Coronary artery (tissue), 2 donors: Measurements from ENCODE around the gene PBX1.

Experiments used
- DNase-seq: peaks from one replicate; pipeline ENCODE4 v3.0.0-alpha.2; 2017; ENCODE audit warnings: low spot score
- H3K27ac ChIP-seq, 2 donors: fragments of 200-600 bp; sonication (generic); one replicate each; pipeline ENCODE4 v1.5.1; 2016 to 2019
- H3K4me3 ChIP-seq: fragments of 200-600 bp; sonication (generic); 2 replicates; pipeline ENCODE4 v1.5.1; 2016; ENCODE audit warnings: mild to moderate bottlenecking, moderate library complexity
- TF ChIP-seq, protein P1 (sequence below): fragments of 200-600 bp; sonication (generic); IDR thresholded peaks from one replicate; pipeline ENCODE4 v1.5.1; 2019; ENCODE audit warnings: antibody characterized with exemption

PBX1 gene

DNA sequence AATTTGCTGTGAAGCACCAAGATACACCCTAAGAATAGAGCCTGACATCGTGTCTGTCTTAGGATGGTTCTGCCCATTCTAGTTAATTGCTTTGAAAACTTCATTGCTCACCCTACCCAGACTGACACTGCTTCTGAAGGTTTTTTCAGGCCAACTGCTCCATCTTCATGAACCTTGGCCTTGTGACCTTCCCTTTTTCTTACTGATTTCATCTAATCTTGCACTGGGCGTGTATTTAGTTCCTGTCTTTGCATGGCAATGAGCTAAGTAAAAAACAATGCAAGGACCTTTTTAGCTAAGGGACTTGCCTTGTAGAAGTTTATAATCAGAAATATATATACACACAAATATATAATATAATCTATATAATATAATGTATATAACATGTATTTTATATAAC lies 108.0 kb downstream of the PBX1 start:
- Histone ChIP-seq H3K4me3 (no peak overlapping the region), H3K27ac (no peak overlapping the region)
- no peak for DNase-seq
- TF ChIP-seq, protein P1, sequence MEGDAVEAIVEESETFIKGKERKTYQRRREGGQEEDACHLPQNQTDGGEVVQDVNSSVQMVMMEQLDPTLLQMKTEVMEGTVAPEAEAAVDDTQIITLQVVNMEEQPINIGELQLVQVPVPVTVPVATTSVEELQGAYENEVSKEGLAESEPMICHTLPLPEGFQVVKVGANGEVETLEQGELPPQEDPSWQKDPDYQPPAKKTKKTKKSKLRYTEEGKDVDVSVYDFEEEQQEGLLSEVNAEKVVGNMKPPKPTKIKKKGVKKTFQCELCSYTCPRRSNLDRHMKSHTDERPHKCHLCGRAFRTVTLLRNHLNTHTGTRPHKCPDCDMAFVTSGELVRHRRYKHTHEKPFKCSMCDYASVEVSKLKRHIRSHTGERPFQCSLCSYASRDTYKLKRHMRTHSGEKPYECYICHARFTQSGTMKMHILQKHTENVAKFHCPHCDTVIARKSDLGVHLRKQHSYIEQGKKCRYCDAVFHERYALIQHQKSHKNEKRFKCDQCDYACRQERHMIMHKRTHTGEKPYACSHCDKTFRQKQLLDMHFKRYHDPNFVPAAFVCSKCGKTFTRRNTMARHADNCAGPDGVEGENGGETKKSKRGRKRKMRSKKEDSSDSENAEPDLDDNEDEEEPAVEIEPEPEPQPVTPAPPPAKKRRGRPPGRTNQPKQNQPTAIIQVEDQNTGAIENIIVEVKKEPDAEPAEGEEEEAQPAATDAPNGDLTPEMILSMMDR, result no peak

DNA sequence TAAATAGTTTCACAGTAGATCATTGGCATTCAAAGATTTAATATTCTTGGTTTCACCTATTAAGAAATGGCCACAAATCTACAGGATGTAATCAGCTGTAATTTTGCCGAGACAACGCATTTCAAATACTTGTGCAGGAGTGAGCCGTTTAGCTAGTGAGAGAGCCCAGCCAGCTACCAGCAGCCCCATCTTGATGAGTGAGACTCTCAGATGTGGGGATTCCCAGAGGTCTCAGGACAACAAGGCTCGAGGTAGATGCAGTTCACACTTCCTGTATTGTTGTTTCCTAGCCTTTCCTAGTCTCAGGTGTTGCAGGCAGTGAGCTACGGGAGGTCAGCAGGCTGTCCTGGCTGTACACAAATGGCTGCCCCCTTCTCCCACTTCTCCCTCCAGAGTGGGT lies 108.6 kb downstream of the PBX1 start:
- DNase-seq, result no peak
- H3K27ac ChIP-seq, result no peak overlapping the region
- no peak overlapping the region for H3K4me3 ChIP-seq
- TF ChIP-seq, protein P1, result no peak

DNA sequence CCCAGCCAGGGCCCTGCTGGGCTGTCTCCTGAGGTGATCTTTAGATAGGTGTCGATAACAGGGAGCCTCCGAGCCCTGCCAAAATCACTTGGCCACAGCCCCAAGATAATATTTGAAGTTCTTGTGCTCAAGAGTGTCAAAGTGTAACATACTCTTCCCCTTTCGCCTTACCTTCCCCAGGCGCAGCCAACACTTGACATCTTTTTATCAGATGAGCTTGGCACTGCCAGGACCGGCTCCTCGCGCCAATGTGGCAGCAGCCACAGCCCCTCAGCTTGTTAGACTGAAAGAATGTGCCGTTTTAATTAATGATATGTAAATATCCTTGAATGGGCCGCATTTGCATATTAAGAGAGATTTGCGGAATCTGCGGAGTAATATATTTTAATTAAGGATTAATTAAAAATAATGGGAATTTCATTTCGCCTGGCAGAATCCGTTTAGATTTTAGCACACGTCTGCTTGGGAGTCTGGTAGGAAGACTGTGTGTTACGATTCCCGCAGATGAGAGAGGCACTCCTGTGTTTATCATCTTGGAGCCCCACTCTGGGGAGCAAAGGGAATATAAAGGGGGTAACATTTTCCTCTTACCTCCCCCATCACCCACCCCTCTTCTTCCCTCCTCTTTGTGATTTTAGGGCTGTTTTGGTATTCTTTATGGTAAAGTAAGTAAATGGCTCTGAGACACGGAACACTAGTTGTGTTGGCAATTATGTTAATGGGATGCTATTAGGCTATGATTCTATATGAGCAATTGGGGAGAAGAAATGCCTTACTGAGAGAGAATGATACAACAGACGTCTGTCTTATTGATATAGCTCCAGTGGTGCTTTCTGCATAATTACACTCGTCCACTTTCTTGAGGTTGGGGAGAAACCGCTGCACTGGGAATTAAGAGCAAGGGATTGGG lies 109.8 kb downstream of the PBX1 start:
- no peak overlapping the region for H3K27ac ChIP-seq
- TF ChIP-seq, protein P1, result no peak
- no peak overlapping the region for H3K4me3 ChIP-seq
- no peak for DNase-seq

- no peak overlapping the region for H3K27ac ChIP-seq
These were observed 111.0 kb downstream of the PBX1 start for GRCh38 chr1:164670026-164670425.

DNA sequence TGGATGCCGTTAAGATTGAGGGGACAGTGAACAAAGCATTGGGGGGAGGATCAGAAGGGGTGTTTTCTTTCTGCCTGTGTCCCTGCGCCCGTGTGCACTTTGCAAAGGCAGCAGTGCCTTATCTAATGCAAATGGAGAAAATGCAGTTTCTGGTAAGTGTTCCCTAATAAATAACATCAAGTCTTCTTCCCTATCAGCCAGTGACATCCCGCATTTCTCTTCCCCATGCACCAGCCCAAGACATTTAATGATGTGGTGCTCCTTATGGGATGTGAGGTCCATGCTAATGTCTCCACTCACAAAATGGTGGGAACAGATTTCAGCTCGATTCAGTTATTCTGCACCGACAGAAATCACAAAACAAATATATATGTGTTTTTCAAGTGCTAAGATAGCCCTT lies 111.8 kb downstream of the PBX1 start:
- TF ChIP-seq, protein P1, result no peak
- H3K4me3 ChIP-seq, result no peak overlapping the region
- no peak for DNase-seq
- H3K27ac ChIP-seq, result no peak overlapping the region

More at GRCh38 chr1:164670026-164670425, 111.0 kb downstream of the PBX1 start:
- DNase-seq, result no peak
- no peak overlapping the region for H3K4me3 ChIP-seq
- TF ChIP-seq, protein P1, result no peak

GRCh38 chr1:164671323-164671965 lies 112.5 kb downstream of the PBX1 start:
- DNase-seq, result no peak
- TF ChIP-seq, protein P1, result no peak
- Histone ChIP-seq H3K27ac (no peak overlapping the region), H3K4me3 (no peak overlapping the region)
